GM18507 (cell line): ENCODE data around the gene MYBPC3.

Experiments used
- DNase-seq: peaks from one replicate; pipeline ENCODE4 v3.0.0; 2011; ENCODE audit warnings: low read depth; ENCODE audit not compliant: insufficient read length; ENCODE audit errors: extremely low spot score
- FAIRE-seq: peaks from 2 replicates; lab custom pipeline; 2011; peaks lifted over from hg19 to GRCh38; lab: Jason Lieb, UNC

Gene MYBPC3

GRCh38 chr11:47285969-47286770, 66.3 kb downstream of the MYBPC3 start:
- no peak for DNase-seq
- FAIRE-seq, result no peak

- FAIRE-seq (no peak), DNase-seq (no peak)
Observed at GRCh38 chr11:47284151-47284550, 68.4 kb downstream of the MYBPC3 start.

- DNase-seq, result no peak
- no peak for FAIRE-seq
Observed at GRCh38 chr11:47282462-47282861, 70.0 kb downstream of the MYBPC3 start.
